ENCODE data around the gene TMEM201.

The TMEM201 gene

DNA sequence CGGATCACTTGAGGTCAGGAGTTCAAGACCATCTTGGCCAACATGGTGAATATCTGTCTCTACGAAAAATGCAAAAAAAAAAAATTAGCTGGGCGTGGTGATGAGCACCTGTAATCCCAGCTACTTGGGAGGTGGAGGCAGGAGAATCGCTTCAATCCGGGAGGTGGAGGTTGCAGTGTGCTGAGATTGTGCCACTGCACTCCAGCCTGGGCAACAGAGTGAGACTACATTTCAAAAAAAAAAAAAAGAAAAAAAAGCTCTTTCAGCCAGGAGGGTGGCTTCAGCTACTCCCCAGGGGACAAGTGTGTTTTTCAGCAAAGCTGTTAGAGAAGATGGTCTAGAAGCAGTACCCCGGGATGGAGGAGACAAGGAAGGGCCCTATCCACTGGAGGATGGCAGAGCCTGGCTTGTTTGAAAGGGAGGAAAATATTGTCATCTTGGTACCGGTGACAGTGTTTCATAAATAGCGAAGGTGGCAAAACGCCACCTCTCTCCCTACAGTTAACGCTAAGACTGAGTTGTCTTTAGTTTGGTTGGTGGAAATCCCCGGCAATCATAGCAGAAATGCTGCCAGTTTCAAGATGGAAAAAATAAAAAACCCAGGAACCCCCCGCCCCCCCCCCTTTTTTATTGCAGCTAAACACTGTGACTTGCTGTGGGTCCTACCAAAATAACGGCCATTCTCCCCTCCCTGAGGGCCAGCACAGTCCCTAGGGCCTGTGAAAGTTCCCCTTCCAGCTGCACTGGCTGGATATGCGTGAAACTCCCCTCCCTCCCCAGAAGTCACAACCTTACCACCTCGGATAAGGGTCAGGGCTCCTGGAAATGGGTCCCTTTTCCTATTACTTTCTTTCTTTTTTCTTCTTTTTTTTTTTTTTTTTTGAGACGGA, 66.4 kb downstream of the TMEM201 start:
- H3K4me1 ChIP-seq (ENCODE audit: control insufficient read depth, insufficient read depth, low read depth, low read length): peaks cover 16% of the 10 kb centered on the region
- no peak for DNase-seq
- H3K14ac ChIP-seq (ENCODE audit: low read length in 2 of 2): no peak overlapping the region
- H2BK12ac ChIP-seq (ENCODE audit: low read length in 2 of 2): no peak overlapping the region
- H4K91ac ChIP-seq (ENCODE audit: low read length): no peak overlapping the region
- H3K27ac ChIP-seq (ENCODE audit: low read length, poor library complexity, severe bottlenecking): no peak overlapping the region
- H3K4me3 ChIP-seq (ENCODE audit: insufficient read depth in 1 of 2, low read depth in 1 of 2, low read length in 2 of 2): no peak overlapping the region
- no peak overlapping the region for H2BK15ac ChIP-seq (ENCODE audit: low read depth, poor library complexity, severe bottlenecking)
- no peak overlapping the region for H2AK5ac ChIP-seq (ENCODE audit: low read length, severe bottlenecking)
- H3K27me3 ChIP-seq (ENCODE audit: control insufficient read depth in 1 of 2, insufficient read depth in 1 of 2, low read length in 2 of 2): peaks cover 6 to 30% of the 10 kb centered on the region in 2 experiments
- no peak overlapping the region for H3K4me2 ChIP-seq (ENCODE audit: low read length, poor library complexity, severe bottlenecking)
- 81% methylated on average over 16 of the region's 16 CpGs for WGBS
- no peak overlapping the region for H3K23ac ChIP-seq (ENCODE audit: low read length in 2 of 2)
- no peak overlapping the region for H4K8ac ChIP-seq (ENCODE audit: low read length)
- H3K9me3 ChIP-seq (ENCODE audit: control insufficient read depth, low read length): no peaks in the 10 kb centered on the region
- no peak overlapping the region for H2BK5ac ChIP-seq (ENCODE audit: low read depth, low read length, poor library complexity, severe bottlenecking)
- H3K4ac ChIP-seq (ENCODE audit: low read depth in 1 of 2, low read length in 2 of 2): no peak overlapping the region
- no peak overlapping the region for H2BK120ac ChIP-seq (ENCODE audit: low read depth, low read length)
- H3K18ac ChIP-seq (ENCODE audit: low read depth in 1 of 2, low read length in 2 of 2): no peak overlapping the region
- no peak overlapping the region for H2AFZ ChIP-seq (ENCODE audit: low read depth, low read length)
- H3K79me1 ChIP-seq (replicated peaks; ENCODE audit: low read length, poor library complexity, severe bottlenecking): peaks cover 6% of the 10 kb centered on the region
- no peaks in the 10 kb centered on the region for H3K36me3 ChIP-seq (ENCODE audit: control insufficient read depth in 1 of 2, insufficient read depth in 2 of 2, low read depth in 1 of 2, low read length in 2 of 2)
- H3K9ac ChIP-seq (ENCODE audit: low read length): no peak overlapping the region

DNA sequence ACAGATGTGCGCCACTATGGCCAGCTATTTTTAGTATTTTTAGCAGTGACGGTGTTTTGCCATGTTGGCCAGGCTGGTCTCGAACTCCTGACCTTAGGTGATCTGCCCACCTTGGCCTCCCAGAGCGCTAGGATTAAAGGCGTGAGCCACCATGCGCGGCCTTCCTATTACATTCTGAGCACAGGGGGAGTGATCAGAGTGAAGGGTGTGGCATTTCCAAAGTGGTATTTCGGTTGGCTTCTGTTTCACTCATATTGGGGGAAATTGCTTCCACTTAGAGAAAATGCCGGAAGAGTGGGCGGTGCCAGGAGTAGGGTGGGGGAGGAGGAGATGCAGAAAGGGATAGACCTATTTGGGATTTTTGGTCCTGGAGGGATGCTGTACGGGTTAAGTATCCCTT, 67.1 kb downstream of the TMEM201 start:
- peaks cover 6% of the 10 kb centered on the region for H3K79me1 ChIP-seq (replicated peaks; ENCODE audit: low read length, poor library complexity, severe bottlenecking)
- H3K4me2 ChIP-seq (ENCODE audit: low read length, poor library complexity, severe bottlenecking): no peak overlapping the region
- H2BK12ac ChIP-seq (ENCODE audit: low read length in 2 of 2): no peak overlapping the region
- H4K91ac ChIP-seq (ENCODE audit: low read length): no peak overlapping the region
- H3K14ac ChIP-seq (ENCODE audit: low read length in 2 of 2): no peak overlapping the region
- no peak overlapping the region for H3K4me3 ChIP-seq (ENCODE audit: insufficient read depth in 1 of 2, low read depth in 1 of 2, low read length in 2 of 2)
- peaks cover 4 to 26% of the 10 kb centered on the region in 2 experiments for H3K27me3 ChIP-seq (ENCODE audit: control insufficient read depth in 1 of 2, insufficient read depth in 1 of 2, low read length in 2 of 2)
- no peak overlapping the region for H2BK120ac ChIP-seq (ENCODE audit: low read depth, low read length)
- no peak overlapping the region for H3K4ac ChIP-seq (ENCODE audit: low read depth in 1 of 2, low read length in 2 of 2)
- H3K18ac ChIP-seq (ENCODE audit: low read depth in 1 of 2, low read length in 2 of 2): no peak overlapping the region
- H3K4me1 ChIP-seq (ENCODE audit: control insufficient read depth, insufficient read depth, low read depth, low read length): peaks cover 16% of the 10 kb centered on the region
- no peak overlapping the region for H3K9ac ChIP-seq (ENCODE audit: low read length)
- no peak for DNase-seq
- no peak overlapping the region for H4K8ac ChIP-seq (ENCODE audit: low read length)
- H2BK15ac ChIP-seq (ENCODE audit: low read depth, poor library complexity, severe bottlenecking): no peak overlapping the region
- H2AFZ ChIP-seq (ENCODE audit: low read depth, low read length): no peak overlapping the region
- H3K9me3 ChIP-seq (ENCODE audit: control insufficient read depth, low read length): no peaks in the 10 kb centered on the region
- no peak overlapping the region for H2AK5ac ChIP-seq (ENCODE audit: low read length, severe bottlenecking)
- no peak overlapping the region for H3K23ac ChIP-seq (ENCODE audit: low read length in 2 of 2)
- H3K36me3 ChIP-seq (ENCODE audit: control insufficient read depth in 1 of 2, insufficient read depth in 2 of 2, low read depth in 1 of 2, low read length in 2 of 2): no peaks in the 10 kb centered on the region
- no peak overlapping the region for H2BK5ac ChIP-seq (ENCODE audit: low read depth, low read length, poor library complexity, severe bottlenecking)
- no peak overlapping the region for H3K27ac ChIP-seq (ENCODE audit: low read length, poor library complexity, severe bottlenecking)
- WGBS: 92% methylated on average over 10 of the region's 11 CpGs

DNA sequence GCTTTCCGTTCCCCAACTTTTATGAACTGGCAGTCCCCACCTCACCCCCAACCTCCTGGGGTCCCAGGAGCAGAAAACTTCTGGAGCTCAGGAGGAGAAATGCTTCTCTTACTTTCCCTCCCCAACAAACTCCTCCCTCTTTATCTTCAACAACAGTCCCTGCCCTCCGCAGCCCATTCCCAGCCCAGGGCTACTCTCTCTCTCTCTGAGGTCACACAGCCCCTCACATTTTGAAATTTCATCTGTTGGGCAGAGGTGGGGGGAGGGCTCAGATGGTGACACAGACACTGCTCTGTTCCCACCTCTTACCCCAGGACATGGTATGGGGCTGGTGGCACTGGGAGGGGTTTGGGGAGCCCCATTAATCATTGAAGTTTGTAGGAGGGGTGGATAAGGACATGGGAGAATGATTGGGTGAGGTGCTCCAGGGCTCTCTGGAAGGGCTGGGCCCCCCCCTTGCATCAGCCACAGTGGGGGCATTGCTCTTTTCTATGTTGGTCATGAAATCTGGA, 68.9 kb downstream of the TMEM201 start:
- H3K4me1 ChIP-seq (ENCODE audit: control insufficient read depth, insufficient read depth, low read depth, low read length): peaks cover 9% of the 10 kb centered on the region
- no peak overlapping the region for H2AK5ac ChIP-seq (ENCODE audit: low read length, severe bottlenecking)
- H4K91ac ChIP-seq (ENCODE audit: low read length): no peak overlapping the region
- no peak overlapping the region for H2BK15ac ChIP-seq (ENCODE audit: low read depth, poor library complexity, severe bottlenecking)
- H3K27ac ChIP-seq (ENCODE audit: low read length, poor library complexity, severe bottlenecking): no peak overlapping the region
- H3K23ac ChIP-seq (ENCODE audit: low read length in 2 of 2): no peak overlapping the region
- H4K8ac ChIP-seq (ENCODE audit: low read length): no peak overlapping the region
- peaks cover 0 to 21% of the 10 kb centered on the region in 2 experiments for H3K27me3 ChIP-seq (ENCODE audit: control insufficient read depth in 1 of 2, insufficient read depth in 1 of 2, low read length in 2 of 2)
- no peak overlapping the region for H3K14ac ChIP-seq (ENCODE audit: low read length in 2 of 2)
- H3K4me2 ChIP-seq (ENCODE audit: low read length, poor library complexity, severe bottlenecking): no peak overlapping the region
- H3K4me3 ChIP-seq (ENCODE audit: insufficient read depth in 1 of 2, low read depth in 1 of 2, low read length in 2 of 2): no peak overlapping the region
- H3K9me3 ChIP-seq (ENCODE audit: control insufficient read depth, low read length): no peaks in the 10 kb centered on the region
- no peak overlapping the region for H3K4ac ChIP-seq (ENCODE audit: low read depth in 1 of 2, low read length in 2 of 2)
- H3K36me3 ChIP-seq (ENCODE audit: control insufficient read depth in 1 of 2, insufficient read depth in 2 of 2, low read depth in 1 of 2, low read length in 2 of 2): no peaks in the 10 kb centered on the region
- H2AFZ ChIP-seq (ENCODE audit: low read depth, low read length): no peak overlapping the region
- no peak for DNase-seq
- no peak overlapping the region for H3K18ac ChIP-seq (ENCODE audit: low read depth in 1 of 2, low read length in 2 of 2)
- H3K9ac ChIP-seq (ENCODE audit: low read length): no peak overlapping the region
- no peak overlapping the region for H2BK5ac ChIP-seq (ENCODE audit: low read depth, low read length, poor library complexity, severe bottlenecking)
- H2BK120ac ChIP-seq (ENCODE audit: low read depth, low read length): no peak overlapping the region
- WGBS: 76% methylated on average over 1 of the region's 2 CpGs
- H3K79me1 ChIP-seq (replicated peaks; ENCODE audit: low read length, poor library complexity, severe bottlenecking): peaks cover 6% of the 10 kb centered on the region
- H2BK12ac ChIP-seq (ENCODE audit: low read length in 2 of 2): no peak overlapping the region

DNA sequence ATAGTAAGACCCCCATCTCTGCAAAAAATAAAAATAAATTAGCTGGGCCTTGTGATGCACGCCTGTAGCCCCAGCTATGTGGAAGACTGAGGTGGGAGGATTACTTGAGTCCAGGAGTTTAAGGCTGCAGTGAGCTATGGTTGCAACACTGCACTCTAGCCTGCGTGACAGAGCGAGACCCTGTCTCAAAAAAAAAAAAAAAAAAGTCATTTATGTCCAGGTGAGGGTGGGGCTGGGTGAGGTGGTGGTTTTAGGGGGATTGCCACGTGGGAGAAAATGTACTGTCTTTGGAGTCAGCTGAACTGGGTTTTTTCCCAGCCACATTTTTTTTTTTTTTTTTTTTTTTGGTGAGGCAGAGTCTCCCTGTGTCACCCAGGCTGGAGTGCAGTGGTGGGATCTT, 69.5 kb downstream of the TMEM201 start:
- H3K18ac ChIP-seq (ENCODE audit: low read depth in 1 of 2, low read length in 2 of 2): no peak overlapping the region
- H3K4ac ChIP-seq (ENCODE audit: low read depth in 1 of 2, low read length in 2 of 2): no peak overlapping the region
- no peak overlapping the region for H4K91ac ChIP-seq (ENCODE audit: low read length)
- no peak overlapping the region for H2BK120ac ChIP-seq (ENCODE audit: low read depth, low read length)
- H3K4me2 ChIP-seq (ENCODE audit: low read length, poor library complexity, severe bottlenecking): no peak overlapping the region
- H3K4me1 ChIP-seq (ENCODE audit: control insufficient read depth, insufficient read depth, low read depth, low read length): peaks cover 5% of the 10 kb centered on the region
- H3K36me3 ChIP-seq (ENCODE audit: control insufficient read depth in 1 of 2, insufficient read depth in 2 of 2, low read depth in 1 of 2, low read length in 2 of 2): no peaks in the 10 kb centered on the region
- H2BK12ac ChIP-seq (ENCODE audit: low read length in 2 of 2): no peak overlapping the region
- H4K8ac ChIP-seq (ENCODE audit: low read length): no peak overlapping the region
- H3K27ac ChIP-seq (ENCODE audit: low read length, poor library complexity, severe bottlenecking): no peak overlapping the region
- H2BK15ac ChIP-seq (ENCODE audit: low read depth, poor library complexity, severe bottlenecking): no peak overlapping the region
- WGBS: 82% methylated on average over 4 of the region's 4 CpGs
- H3K9ac ChIP-seq (ENCODE audit: low read length): no peak overlapping the region
- H2AFZ ChIP-seq (ENCODE audit: low read depth, low read length): no peak overlapping the region
- H3K14ac ChIP-seq (ENCODE audit: low read length in 2 of 2): no peak overlapping the region
- H3K23ac ChIP-seq (ENCODE audit: low read length in 2 of 2): no peak overlapping the region
- H3K79me1 ChIP-seq (replicated peaks; ENCODE audit: low read length, poor library complexity, severe bottlenecking): peaks cover 3% of the 10 kb centered on the region
- H3K9me3 ChIP-seq (ENCODE audit: control insufficient read depth, low read length): no peaks in the 10 kb centered on the region
- H3K4me3 ChIP-seq (ENCODE audit: insufficient read depth in 1 of 2, low read depth in 1 of 2, low read length in 2 of 2): no peak overlapping the region
- no peak overlapping the region for H2BK5ac ChIP-seq (ENCODE audit: low read depth, low read length, poor library complexity, severe bottlenecking)
- DNase-seq: no peak
- H3K27me3 ChIP-seq (ENCODE audit: control insufficient read depth in 1 of 2, insufficient read depth in 1 of 2, low read length in 2 of 2): peaks cover 0 to 19% of the 10 kb centered on the region in 2 experiments
- no peak overlapping the region for H2AK5ac ChIP-seq (ENCODE audit: low read length, severe bottlenecking)
